Lower leg skin (tissue), 3 donors: ENCODE measurements around the gene ABHD12.

Experiments
- CTCF ChIP-seq, 3 donors: fragments of 450-650 bp; IDR thresholded peaks; one replicate each; pipeline ENCODE4 v1.5.1; 2016; ENCODE audit warnings: antibody characterized with exemption in 3 of 3, mild to moderate bottlenecking in 3 of 3, moderate library complexity in 2 of 3
- POLR2A ChIP-seq, 2 donors: fragments of 450-650 bp; IDR thresholded peaks; one replicate each; pipeline ENCODE4 v1.6.1; 2016 to 2017; ENCODE audit warnings: antibody characterized with exemption in 2 of 2, mild to moderate bottlenecking in 1 of 2, moderate library complexity in 1 of 2

DNA sequence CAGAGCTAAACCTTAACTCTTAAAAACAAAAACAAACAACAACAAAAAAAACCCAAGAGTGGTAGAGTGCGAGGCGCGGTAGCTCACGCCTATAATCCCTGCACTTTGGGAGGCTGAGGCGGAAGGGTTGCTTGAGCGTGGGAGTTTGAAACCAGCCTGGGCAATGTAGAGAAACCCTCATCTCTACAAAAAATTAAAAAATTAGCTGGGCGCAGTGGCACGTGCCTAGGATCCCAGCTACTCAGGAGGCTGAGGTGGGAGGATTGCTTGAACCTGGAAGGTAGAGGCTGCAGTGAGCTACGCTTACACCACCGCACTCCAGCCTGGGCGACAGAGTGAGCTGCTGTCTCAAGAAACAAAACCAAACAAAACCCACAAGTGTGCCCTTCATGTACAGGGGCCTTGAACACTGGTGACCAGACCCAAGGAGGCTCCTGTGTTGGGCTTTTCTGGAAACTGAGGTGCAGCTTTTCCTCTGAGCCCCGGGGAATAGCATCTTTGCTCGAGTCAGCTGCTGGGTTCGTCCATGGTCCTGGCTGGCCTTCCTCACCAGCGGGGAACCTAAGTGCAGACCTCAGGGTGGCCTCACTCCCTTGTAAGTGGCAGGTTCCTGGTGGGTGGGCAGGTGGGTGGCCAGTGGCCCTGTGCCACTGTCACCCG, 102.9 kb downstream of the ABHD12 start:
- TF ChIP-seq POLR2A (IDR thresholded peaks at IDR 0.05): no peak
- no peak for TF ChIP-seq CTCF (IDR thresholded peaks at IDR 0.05)
